HepG2 (cell line): Measurements from ENCODE around the gene EPB41L1.

Source experiments
- CREM ChIP-seq, 2 experiments: sonication (generic) in 1 of 2; formaldehyde crosslinking in 1 of 2; IDR thresholded peaks; 2 replicates each; pipeline versions ENCODE4 v1.4.0 to v1.6.1; 2016 to 2020; ENCODE audit warnings: antibody characterized with exemption in 1 of 2, mild to moderate bottlenecking in 1 of 2, missing genetic modification reagents in 1 of 2
- EZH2 ChIP-seq: conservative IDR thresholded peaks from 2 replicates; pipeline ENCODE4 v1.6.1; 2012; ENCODE audit warnings: mild to moderate bottlenecking, low read depth, low read length, moderate library complexity
- HDAC6 ChIP-seq: fragments of 200-600 bp; sonication (generic); IDR thresholded peaks from 2 replicates; pipeline ENCODE4 v1.7.0; 2017; ENCODE audit warnings: mild to moderate bottlenecking, antibody characterized with exemption, low read length, low read depth
- ZNF556 ChIP-seq: sonication (generic); formaldehyde crosslinking; IDR thresholded peaks from 2 replicates; pipeline ENCODE4 v1.4.0; 2020; ENCODE audit warnings: mild to moderate bottlenecking, missing genetic modification reagents, borderline replicate concordance

- TF ChIP-seq EZH2 (no peak), ZNF556 (CRISPR knock-in tag) (no peak), HDAC6 (no peak), CREM (IDR thresholded peaks at IDR 0.05) (no peak), CREM (CRISPR knock-in tag; IDR thresholded peaks at IDR 0.05) (no peak)
These were observed 114.2 kb downstream of the EPB41L1 start for GRCh38 chr20:36268440-36269342.
